Trophoblast cell (in vitro differentiated cells and primary cell): ENCODE results near the gene ZFYVE19.

Source experiments
- DNase-seq, 2 donors: peaks; one replicate each; pipeline ENCODE4 v3.0.0-alpha.2; 2016
- H2AFZ ChIP-seq: 2 replicates; pipeline ENCODE4 v1.6.1; 2013; ENCODE audit warnings: low read length, moderate library complexity, mild to moderate bottlenecking; ENCODE audit not compliant: insufficient read depth, poor library complexity
- H2AK5ac ChIP-seq: 2 replicates; pipeline ENCODE4 v1.6.1; 2013; ENCODE audit warnings: mild to moderate bottlenecking, low read length
- H2BK120ac ChIP-seq: 2 replicates; pipeline ENCODE4 v1.6.1; 2013; ENCODE audit warnings: low read length, mild to moderate bottlenecking, moderate library complexity; ENCODE audit not compliant: insufficient read depth, poor library complexity
- H2BK12ac ChIP-seq: 2 replicates; pipeline ENCODE4 v1.6.1; 2013; ENCODE audit warnings: mild to moderate bottlenecking, low read length, moderate library complexity
- H2BK5ac ChIP-seq: 2 replicates; pipeline ENCODE4 v1.6.1; 2013; ENCODE audit warnings: low read length, low read depth, moderate library complexity, mild to moderate bottlenecking; ENCODE audit not compliant: poor library complexity
- H3K14ac ChIP-seq: 2 replicates; pipeline ENCODE4 v1.6.1; 2013; ENCODE audit warnings: mild to moderate bottlenecking, low read length
- H3K18ac ChIP-seq: 2 replicates; pipeline ENCODE4 v1.6.1; 2013; ENCODE audit warnings: mild to moderate bottlenecking, low read length
- H3K23ac ChIP-seq: 2 replicates; pipeline ENCODE4 v1.6.1; 2013; ENCODE audit warnings: low read length
- H3K27ac ChIP-seq: 2 replicates; pipeline ENCODE4 v1.5.1; 2013; ENCODE audit warnings: low read depth, mild to moderate bottlenecking, inconsistent platforms, low read length, moderate library complexity
- H3K27me3 ChIP-seq: 2 replicates; pipeline ENCODE4 v1.6.1; 2013; ENCODE audit warnings: inconsistent platforms, mild to moderate bottlenecking, low read length, moderate library complexity; ENCODE audit not compliant: insufficient read depth
- H3K36me3 ChIP-seq, 2 experiments: 1 replicate in 1 of 2; 2 replicates in 1 of 2; pipeline ENCODE4 v1.6.1; 2013; ENCODE audit warnings: low read length in 2 of 2, mild to moderate bottlenecking in 2 of 2, moderate library complexity in 1 of 2; ENCODE audit not compliant: insufficient read depth in 2 of 2, control insufficient read depth in 1 of 2
- H3K4ac ChIP-seq: 2 replicates; pipeline ENCODE4 v1.6.1; 2013; ENCODE audit warnings: low read depth, mild to moderate bottlenecking, low read length, moderate library complexity
- H3K4me1 ChIP-seq, 2 experiments: 1 replicate in 1 of 2; 2 replicates in 1 of 2; pipeline ENCODE4 v1.6.1; 2013; ENCODE audit warnings: low read length in 2 of 2, mild to moderate bottlenecking in 2 of 2, moderate library complexity in 1 of 2; ENCODE audit not compliant: insufficient read depth in 2 of 2, control insufficient read depth in 1 of 2
- H3K4me2 ChIP-seq: 2 replicates; pipeline ENCODE4 v1.6.1; 2013; ENCODE audit warnings: inconsistent platforms, mild to moderate bottlenecking, low read length, moderate library complexity
- H3K4me3 ChIP-seq: 2 replicates; pipeline ENCODE4 v1.5.1; 2013; ENCODE audit warnings: mild to moderate bottlenecking, low read depth, low read length, inconsistent platforms
- H3K79me1 ChIP-seq: one replicate; pipeline ENCODE4 v1.6.1; 2013; ENCODE audit warnings: low read length
- H3K79me2 ChIP-seq: 2 replicates; pipeline ENCODE4 v1.6.1; 2013; ENCODE audit warnings: low read length, mild to moderate bottlenecking; ENCODE audit not compliant: control insufficient read depth, insufficient read depth, poor library complexity
- H3K9ac ChIP-seq: 2 replicates; pipeline ENCODE4 v1.6.1; 2013; ENCODE audit warnings: mild to moderate bottlenecking, low read length
- H3K9me3 ChIP-seq: 2 replicates; pipeline ENCODE4 v1.6.1; 2013; ENCODE audit warnings: low read depth, mild to moderate bottlenecking, control low read depth, inconsistent platforms, low read length; ENCODE audit not compliant: insufficient read depth
- H4K12ac ChIP-seq: 2 replicates; pipeline ENCODE4 v1.6.1; 2013; ENCODE audit warnings: low read depth, mild to moderate bottlenecking, low read length, moderate library complexity
- H4K8ac ChIP-seq: 2 replicates; pipeline ENCODE4 v1.6.1; 2013; ENCODE audit warnings: low read depth, mild to moderate bottlenecking, low read length, moderate library complexity
- H4K91ac ChIP-seq: one replicate; pipeline ENCODE4 v1.6.1; 2013; ENCODE audit warnings: low read depth, mild to moderate bottlenecking, low read length, moderate library complexity
- WGBS: extraction: QIAGEN DNeasy Blood & Tissue Kit; methylation state at CpG from one replicate; pipeline ENCODE4 v1.1.7; 2013; ENCODE audit warnings: missing lambda C conversion rate; ENCODE audit not compliant: insufficient read length, insufficient coverage; ENCODE audit errors: extremely low coverage; 5-methylcytosine and 5-hydroxymethylcytosine counted together

ZFYVE19 gene

GRCh38 chr15:40771242-40771641 lies 35.6 kb upstream of the ZFYVE19 start:
- no peak overlapping the region for H4K8ac ChIP-seq
- H3K4ac ChIP-seq, result no peak overlapping the region
- DNase-seq, result no peak
- no peak overlapping the region for H2BK12ac ChIP-seq
- H3K23ac ChIP-seq, result no peak overlapping the region
- peaks cover 0 to 3% of the 10 kb centered on the region in 2 experiments for H3K4me1 ChIP-seq
- no peak overlapping the region for H2AK5ac ChIP-seq
- no peak overlapping the region for H3K4me2 ChIP-seq
- H4K91ac ChIP-seq, result no peak overlapping the region
- WGBS, result no CpG with 5 or more reads among the region's 5 CpGs
- H3K27ac ChIP-seq, result no peak overlapping the region
- H3K9ac ChIP-seq, result no peak overlapping the region
- H4K12ac ChIP-seq, result no peak overlapping the region
- no peak overlapping the region for H3K4me3 ChIP-seq
- no peaks in the 10 kb centered on the region for H3K27me3 ChIP-seq
- no peaks in the 10 kb centered on the region for H3K9me3 ChIP-seq
- no peaks in the 10 kb centered on the region for H3K79me2 ChIP-seq
- peaks cover 59 to 62% of the 10 kb centered on the region in 2 experiments for H3K36me3 ChIP-seq
- no peak overlapping the region for H3K14ac ChIP-seq
- H3K79me1 ChIP-seq, result no peaks in the 10 kb centered on the region
- H2BK5ac ChIP-seq, result no peak overlapping the region
- H2AFZ ChIP-seq, result no peak overlapping the region
- no peak overlapping the region for H2BK120ac ChIP-seq
- no peak overlapping the region for H3K18ac ChIP-seq

GRCh38 chr15:40772014-40772413 lies 34.9 kb upstream of the ZFYVE19 start:
- no peaks in the 10 kb centered on the region for H3K79me1 ChIP-seq
- no peak overlapping the region for H4K8ac ChIP-seq
- no peak overlapping the region for H4K12ac ChIP-seq
- H3K4me3 ChIP-seq, result no peak overlapping the region
- peaks cover 2% of the 10 kb centered on the region for H3K9me3 ChIP-seq
- no peak overlapping the region for H3K4me2 ChIP-seq
- H2BK120ac ChIP-seq, result no peak overlapping the region
- no peak for DNase-seq
- H3K14ac ChIP-seq, result no peak overlapping the region
- peaks cover 66 to 70% of the 10 kb centered on the region in 2 experiments for H3K36me3 ChIP-seq
- H3K23ac ChIP-seq, result no peak overlapping the region
- H3K4ac ChIP-seq, result no peak overlapping the region
- WGBS, result no CpG with 5 or more reads among the region's 13 CpGs
- no peak overlapping the region for H2BK5ac ChIP-seq
- no peak overlapping the region for H4K91ac ChIP-seq
- H2AFZ ChIP-seq, result no peak overlapping the region
- H3K4me1 ChIP-seq, result peaks cover 0 to 3% of the 10 kb centered on the region in 2 experiments
- H3K18ac ChIP-seq, result no peak overlapping the region
- no peak overlapping the region for H3K9ac ChIP-seq
- H3K27me3 ChIP-seq, result no peaks in the 10 kb centered on the region
- H3K79me2 ChIP-seq, result no peaks in the 10 kb centered on the region
- H2AK5ac ChIP-seq, result no peak overlapping the region
- H3K27ac ChIP-seq, result no peak overlapping the region
- no peak overlapping the region for H2BK12ac ChIP-seq

- Histone ChIP-seq H2AFZ (no peak overlapping the region), H3K4me3 (no peak overlapping the region), H4K91ac (no peak overlapping the region), H3K9ac (no peak overlapping the region), H3K79me1 (no peaks in the 10 kb centered on the region), H2BK12ac (no peak overlapping the region), H2BK5ac (no peak overlapping the region), H3K36me3 (peaks cover 55 to 59% of the 10 kb centered on the region in 2 experiments), H3K18ac (no peak overlapping the region), H4K12ac (no peak overlapping the region), H2AK5ac (no peak overlapping the region), H3K9me3 (peaks cover 2% of the 10 kb centered on the region), H3K14ac (no peak overlapping the region), H3K27ac (no peak overlapping the region), H3K27me3 (no peaks in the 10 kb centered on the region), H3K4me2 (no peak overlapping the region), H3K4me1 (no peaks in the 10 kb centered on the region), H3K4ac (no peak overlapping the region), H3K23ac (no peak overlapping the region), H2BK120ac (no peak overlapping the region), H3K79me2 (no peaks in the 10 kb centered on the region), H4K8ac (no peak overlapping the region)
- no CpG with 5 or more reads among the region's 8 CpGs for WGBS
- DNase-seq, result no peak
These were observed 33.4 kb upstream of the ZFYVE19 start for GRCh38 chr15:40773496-40773895.

DNA sequence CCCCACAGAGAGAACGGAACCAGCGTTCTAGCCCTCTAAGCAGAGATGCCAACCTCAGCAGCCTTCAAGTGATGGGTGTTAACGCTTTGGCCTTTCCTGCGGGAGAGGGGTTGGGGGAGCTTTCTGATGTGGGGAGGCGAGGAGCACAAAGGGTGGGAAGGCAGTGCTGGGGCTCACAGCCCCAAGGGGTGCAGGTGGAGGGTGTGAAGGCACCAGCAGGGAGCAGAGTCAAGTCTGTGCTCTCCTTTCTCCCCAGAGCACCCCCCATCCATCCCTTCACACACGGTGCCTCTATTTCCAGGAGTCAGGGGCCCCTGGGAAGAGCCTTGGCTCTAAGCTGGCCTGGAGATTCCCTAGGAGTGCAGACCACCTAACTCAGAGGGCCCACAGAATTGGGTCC lies 33.0 kb upstream of the ZFYVE19 start:
- H3K23ac ChIP-seq, result no peak overlapping the region
- H4K12ac ChIP-seq, result no peak overlapping the region
- no peak overlapping the region for H2BK12ac ChIP-seq
- H3K9ac ChIP-seq, result no peak overlapping the region
- no peak overlapping the region for H2AK5ac ChIP-seq
- DNase-seq, result no peak
- H2BK120ac ChIP-seq, result no peak overlapping the region
- H3K27me3 ChIP-seq, result no peaks in the 10 kb centered on the region
- H3K4me1 ChIP-seq, result no peaks in the 10 kb centered on the region
- H2AFZ ChIP-seq, result no peak overlapping the region
- peaks cover 2% of the 10 kb centered on the region for H3K9me3 ChIP-seq
- no peak overlapping the region for H3K27ac ChIP-seq
- H3K79me1 ChIP-seq, result no peaks in the 10 kb centered on the region
- no peak overlapping the region for H3K4ac ChIP-seq
- no peak overlapping the region for H3K18ac ChIP-seq
- H3K4me2 ChIP-seq, result no peak overlapping the region
- WGBS, result no CpG with 5 or more reads among the region's 6 CpGs
- no peaks in the 10 kb centered on the region for H3K79me2 ChIP-seq
- no peak overlapping the region for H2BK5ac ChIP-seq
- no peak overlapping the region for H4K91ac ChIP-seq
- H3K36me3 ChIP-seq, result peaks cover 53 to 59% of the 10 kb centered on the region in 2 experiments
- no peak overlapping the region for H3K14ac ChIP-seq
- no peak overlapping the region for H4K8ac ChIP-seq
- no peak overlapping the region for H3K4me3 ChIP-seq
